ENCODE measurements around the gene PCSK5.

The PCSK5 gene

GRCh38 chr9:75975071-75975470, 84.6 kb downstream of the PCSK5 start:
- ChIA-PET CTCF (interaction anchor here (0.7 kb wide), 2 partner anchors 1682 to 1792 kb away, joined by 3 read pairs; no protein-coding TSS in a partner anchor), POLR2A (ENCODE audit: low non-redundant PET) (no interaction called here)
- no peak for TF ChIP-seq CTCF (conservative IDR thresholded peaks at IDR 0.05; ENCODE audit: low read depth)
- no peak for DNase-seq (ENCODE audit: low spot score)
- no peak overlapping the region for H3K27ac ChIP-seq

- no peak for TF ChIP-seq CTCF (conservative IDR thresholded peaks at IDR 0.05; ENCODE audit: low read depth)
- ChIA-PET POLR2A (ENCODE audit: low non-redundant PET) (no interaction called here), CTCF (interaction anchor here (0.6 kb wide), 2 partner anchors 11 to 15 kb away, joined by 3 read pairs; no protein-coding TSS in a partner anchor)
- DNase-seq (ENCODE audit: low spot score) = no peak
- no peak overlapping the region for H3K27ac ChIP-seq
Observed at GRCh38 chr9:75976549-75976948, 86.1 kb downstream of the PCSK5 start.

- CTCF ChIA-PET = interaction anchor here (0.5 to 1.1 kb wide), 10 partner anchors 9 to 581 kb away, joined by 3 to 6 read pairs (median 4); no protein-coding TSS in a partner anchor
- no peak for DNase-seq (ENCODE audit: low spot score)
- no peak for TF ChIP-seq CTCF (conservative IDR thresholded peaks at IDR 0.05; ENCODE audit: low read depth)
- no peak overlapping the region for H3K27ac ChIP-seq
- POLR2A ChIA-PET (ENCODE audit: low non-redundant PET) = no interaction called here
Observed at GRCh38 chr9:75979362-75979761, 88.9 kb downstream of the PCSK5 start.

GRCh38 chr9:75983319-75984045, 93.0 kb downstream of the PCSK5 start:
- no peak overlapping the region for H3K27ac ChIP-seq
- CTCF ChIA-PET = interaction anchor here (0.6 to 0.7 kb wide), 2 partner anchors 39 to 261 kb away, joined by 3 read pairs; no protein-coding TSS in a partner anchor
- TF ChIP-seq CTCF (conservative IDR thresholded peaks at IDR 0.05; ENCODE audit: low read depth) = no peak
- POLR2A ChIA-PET (ENCODE audit: low non-redundant PET) = no interaction called here
- no peak for DNase-seq (ENCODE audit: low spot score)

- no peak overlapping the region for H3K27ac ChIP-seq
- ChIA-PET CTCF (interaction anchor here (0.8 kb wide), 1 partner anchor 18 kb away, joined by 3 read pairs; no protein-coding TSS in a partner anchor), POLR2A (ENCODE audit: low non-redundant PET) (no interaction called here)
- TF ChIP-seq CTCF (conservative IDR thresholded peaks at IDR 0.05; ENCODE audit: low read depth) = no peak
- no peak for DNase-seq (ENCODE audit: low spot score)
Observed at GRCh38 chr9:75985515-75985914, 95.0 kb downstream of the PCSK5 start.

GRCh38 chr9:75988663-75989062, 98.2 kb downstream of the PCSK5 start:
- no peak for TF ChIP-seq CTCF (conservative IDR thresholded peaks at IDR 0.05; ENCODE audit: low read depth)
- ChIA-PET POLR2A (ENCODE audit: low non-redundant PET) (no interaction called here), CTCF (interaction anchor here (0.7 to 2.0 kb wide), 3 partner anchors 9 to 28 kb away, joined by 3 to 6 read pairs (median 4); no protein-coding TSS in a partner anchor)
- DNase-seq (ENCODE audit: low spot score) = peak; percentile 36
- no peak overlapping the region for H3K27ac ChIP-seq
